HG03175 (cell line): ENCODE measurements around the gene CHTF18.

Experiments used
- ATAC-seq: cut with Tn5 transposase; IDR thresholded peaks from one replicate; pipeline ENCODE4 v1.9.1; 2021; ENCODE audit warnings: mild to moderate bottlenecking, moderate library complexity; ENCODE audit not compliant: unreplicated experiment

Gene CHTF18

DNA sequence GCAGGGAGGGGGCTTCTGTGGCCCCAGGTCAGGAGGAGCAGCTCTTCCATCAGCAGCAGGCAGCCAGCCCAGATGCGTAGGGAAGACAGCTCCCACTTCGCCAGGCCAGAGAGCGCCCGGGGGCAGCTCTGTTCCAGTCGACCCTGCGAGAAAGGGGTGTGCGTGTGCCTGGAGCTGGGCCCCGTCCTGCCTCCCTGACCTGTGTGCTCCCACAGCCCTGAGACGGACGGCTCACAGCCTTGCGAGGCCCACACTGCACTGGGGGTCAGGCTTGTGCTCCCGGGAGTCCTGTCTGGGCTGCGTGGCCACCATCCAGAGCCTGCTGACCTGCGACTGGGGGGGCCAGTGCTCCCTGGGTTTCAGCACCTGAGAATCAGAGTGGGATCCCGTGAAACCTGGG lies 28.4 kb upstream of the CHTF18 start:
- ATAC-seq, result no peak

DNA sequence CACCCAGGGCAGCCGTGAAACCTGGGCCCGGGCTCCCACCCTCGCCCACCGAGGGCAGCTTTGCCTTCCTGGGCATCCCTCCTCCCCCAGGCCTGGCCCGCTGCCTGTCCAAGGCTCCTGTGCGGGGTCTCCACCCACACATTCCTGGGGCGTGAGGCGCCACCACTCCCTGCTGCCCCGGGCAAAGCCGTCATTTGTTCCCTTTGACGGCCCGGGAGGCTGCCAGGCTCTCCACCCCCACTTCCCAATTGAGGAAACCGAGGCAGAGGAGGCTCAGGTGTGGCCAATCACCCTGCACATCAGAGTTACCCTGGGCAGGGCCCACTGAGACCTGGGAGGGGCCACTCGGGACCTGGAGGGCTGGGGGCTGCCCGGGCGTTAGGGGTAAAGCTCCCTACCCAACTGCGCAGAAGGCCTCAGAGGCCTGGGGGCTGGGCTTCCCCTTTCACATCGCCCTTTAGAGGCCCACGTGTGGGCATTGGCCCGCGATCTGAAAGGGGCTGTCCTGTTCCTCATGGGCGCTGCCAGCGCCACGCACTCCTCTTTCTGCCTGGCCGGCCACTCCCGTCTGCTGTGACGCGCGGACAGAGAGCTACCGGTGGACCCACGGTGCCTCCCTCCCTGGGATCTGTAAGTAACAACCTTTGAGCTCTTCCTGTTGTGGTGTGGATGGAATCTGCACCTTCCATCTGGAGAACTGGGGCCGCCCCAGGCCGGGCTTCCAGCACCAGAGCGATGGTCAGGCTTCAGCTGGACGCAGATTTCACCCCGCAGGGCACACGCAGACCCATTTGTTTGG lies 27.7 kb upstream of the CHTF18 start, which contains the start of gene MSLN:
TSS of gene MSLN (plus strand) at position 190 of the 799 bp plus-strand sequence. CDS start 1,947 bp downstream, outside the sequence.
- no peak for ATAC-seq

DNA sequence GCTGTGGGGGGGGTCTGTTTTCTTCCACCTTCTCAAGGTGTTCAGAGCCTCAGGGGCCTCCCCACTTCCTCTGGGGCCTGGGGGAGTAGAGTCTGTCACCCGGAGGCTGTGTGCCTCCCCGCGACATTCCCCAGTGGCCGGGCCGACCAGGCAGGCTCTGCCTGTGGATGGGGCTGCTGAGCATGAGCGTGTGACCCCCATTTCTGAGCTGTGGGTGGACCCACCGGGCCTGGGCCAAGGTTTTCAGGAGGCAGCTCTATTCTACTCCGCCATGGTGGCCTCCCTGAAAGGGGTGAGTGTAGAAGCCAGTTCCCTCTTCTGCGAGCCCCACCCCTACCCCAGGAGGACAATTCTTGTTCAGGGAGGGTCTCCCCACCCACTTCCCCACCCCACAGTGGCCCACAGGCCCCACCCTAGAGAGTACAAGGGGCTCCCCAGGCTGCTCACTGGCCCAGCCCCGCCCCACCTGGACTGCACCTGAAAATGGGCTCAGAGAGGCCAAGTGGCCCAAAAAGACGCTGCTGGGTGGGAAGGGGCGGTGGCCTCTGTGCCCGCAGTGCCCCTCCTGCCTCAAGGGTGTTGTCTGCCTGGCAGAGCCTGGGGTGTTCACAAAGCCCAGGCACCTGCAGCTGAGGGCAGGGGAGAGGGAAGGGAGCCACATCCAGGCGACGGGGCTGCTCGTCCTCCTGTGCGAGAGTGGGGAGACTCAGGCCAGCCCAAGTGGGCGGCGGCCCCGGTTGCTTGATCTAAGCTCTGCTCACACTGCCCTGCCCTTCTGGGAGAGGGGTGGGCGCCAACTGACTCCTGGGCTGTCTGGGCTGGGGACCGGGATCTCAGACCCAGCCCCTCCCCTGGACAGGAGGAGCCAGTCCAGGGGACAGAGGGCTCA lies 26.6 kb upstream of the CHTF18 start:
- no peak for ATAC-seq

DNA sequence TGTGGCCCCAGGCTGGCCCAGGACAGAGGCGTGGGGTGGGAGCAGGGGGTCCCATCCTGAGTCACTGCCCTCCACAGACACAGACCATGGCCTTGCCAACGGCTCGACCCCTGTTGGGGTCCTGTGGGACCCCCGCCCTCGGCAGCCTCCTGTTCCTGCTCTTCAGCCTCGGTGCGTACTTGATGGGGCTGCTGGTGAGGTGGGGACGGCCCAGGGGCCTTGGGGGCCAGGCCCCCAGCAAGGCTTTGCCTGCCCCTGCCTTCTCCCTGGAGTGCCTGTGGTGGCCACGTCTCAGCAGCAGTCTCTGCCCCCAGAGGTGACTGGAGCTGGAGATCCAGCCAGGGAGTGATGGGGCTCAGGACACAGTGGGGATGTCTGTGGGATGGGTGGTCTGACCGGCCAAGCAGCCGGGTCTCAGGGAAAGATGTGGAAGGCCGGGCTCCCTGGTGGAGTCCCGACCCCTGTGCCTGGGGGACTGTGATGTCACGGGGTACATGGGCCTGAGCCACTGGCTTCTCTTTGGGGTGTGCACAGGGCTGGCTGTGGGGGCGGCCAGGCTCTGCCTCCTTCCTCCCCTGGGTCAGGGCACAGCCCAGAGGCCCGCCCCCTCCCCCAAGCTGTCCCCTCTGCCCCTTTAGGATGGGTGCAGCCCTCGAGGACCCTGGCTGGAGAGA lies 25.7 kb upstream of the CHTF18 start:
- ATAC-seq, result no peak

DNA sequence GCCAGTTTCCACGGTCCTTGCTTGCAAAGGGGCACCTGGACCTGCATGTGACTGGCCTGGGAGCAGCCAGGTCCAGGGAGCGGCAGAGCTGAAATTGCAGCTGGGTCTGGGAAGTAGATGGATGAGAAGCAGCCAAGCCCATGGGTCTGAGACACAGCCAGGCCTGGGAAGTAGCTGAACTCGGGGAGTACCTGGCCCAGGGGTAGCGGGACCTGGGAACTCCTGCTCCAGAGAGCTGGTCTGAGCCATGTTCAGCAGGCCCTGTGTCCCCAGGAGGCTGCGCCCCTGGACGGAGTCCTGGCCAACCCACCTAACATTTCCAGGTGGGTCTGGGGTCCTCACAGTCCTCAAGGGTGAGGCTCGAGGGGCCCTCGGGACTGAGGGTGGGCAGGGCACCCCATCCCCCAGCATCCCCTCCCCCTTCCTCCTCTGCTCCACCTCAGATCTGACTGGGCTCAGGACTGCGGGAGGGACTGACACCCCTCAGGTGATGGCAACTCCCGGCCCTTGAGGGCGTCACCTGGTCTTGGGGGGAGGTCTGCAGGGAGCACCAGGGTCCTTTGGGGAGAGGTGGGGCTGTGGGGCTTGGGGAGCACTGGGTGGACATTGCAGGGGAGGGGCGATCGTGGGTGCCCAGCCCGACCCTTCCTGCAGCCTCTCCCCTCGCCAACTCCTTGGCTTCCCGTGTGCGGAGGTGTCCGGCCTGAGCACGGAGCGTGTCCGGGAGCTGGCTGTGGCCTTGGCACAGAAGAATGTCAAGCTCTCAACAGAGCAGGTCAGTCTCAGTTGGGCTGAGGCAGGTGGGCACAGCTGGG lies 24.8 kb upstream of the CHTF18 start:
- ATAC-seq, result no peak

DNA sequence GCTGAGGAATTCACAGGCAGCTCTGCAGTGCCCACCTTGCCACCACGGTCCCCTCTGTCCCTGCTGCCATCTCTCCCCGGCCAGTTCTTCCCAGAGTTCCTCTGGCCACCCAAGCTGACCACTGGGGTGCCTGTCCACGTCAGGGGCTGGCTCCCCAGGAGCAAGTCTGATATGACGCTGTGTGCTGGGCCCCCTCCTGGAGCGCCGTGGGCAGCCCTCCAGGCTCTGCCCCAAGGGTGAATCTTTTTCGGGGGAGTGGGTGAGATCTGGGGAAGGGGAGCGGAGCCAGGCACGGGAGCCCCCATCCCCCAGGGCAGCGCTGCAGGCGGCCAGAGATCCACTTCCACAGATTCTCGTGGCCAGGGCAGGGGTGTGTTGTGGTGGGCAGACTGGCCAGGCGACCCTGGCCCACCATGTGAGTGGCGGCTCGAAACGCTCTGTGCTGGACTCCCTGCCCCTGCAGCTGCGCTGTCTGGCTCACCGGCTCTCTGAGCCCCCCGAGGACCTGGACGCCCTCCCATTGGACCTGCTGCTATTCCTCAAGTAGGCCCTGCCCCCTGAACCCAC lies 24.2 kb upstream of the CHTF18 start:
- ATAC-seq, result no peak

DNA sequence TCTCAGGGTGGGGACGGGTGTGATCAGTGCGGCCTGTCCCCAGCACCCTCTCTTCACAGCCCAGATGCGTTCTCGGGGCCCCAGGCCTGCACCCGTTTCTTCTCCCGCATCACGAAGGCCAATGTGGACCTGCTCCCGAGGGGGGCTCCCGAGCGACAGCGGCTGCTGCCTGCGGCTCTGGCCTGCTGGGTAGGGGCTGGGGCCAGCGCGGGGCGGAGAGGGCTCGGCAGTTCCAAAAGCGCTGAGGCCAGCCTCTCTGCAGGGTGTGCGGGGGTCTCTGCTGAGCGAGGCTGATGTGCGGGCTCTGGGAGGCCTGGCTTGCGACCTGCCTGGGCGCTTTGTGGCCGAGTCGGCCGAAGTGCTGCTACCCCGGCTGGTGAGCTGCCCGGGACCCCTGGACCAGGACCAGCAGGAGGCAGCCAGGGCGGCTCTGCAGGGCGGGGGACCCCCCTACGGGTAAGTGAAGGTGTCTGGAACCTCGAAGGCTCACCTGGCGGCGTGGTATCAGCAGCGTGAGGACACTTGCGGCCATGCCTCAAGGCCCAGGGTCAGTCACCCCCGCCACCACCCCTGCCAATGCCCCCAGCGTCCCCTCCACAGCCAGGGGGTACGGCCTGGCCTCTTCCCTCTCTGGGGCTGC lies 23.5 kb upstream of the CHTF18 start:
- no peak for ATAC-seq

DNA sequence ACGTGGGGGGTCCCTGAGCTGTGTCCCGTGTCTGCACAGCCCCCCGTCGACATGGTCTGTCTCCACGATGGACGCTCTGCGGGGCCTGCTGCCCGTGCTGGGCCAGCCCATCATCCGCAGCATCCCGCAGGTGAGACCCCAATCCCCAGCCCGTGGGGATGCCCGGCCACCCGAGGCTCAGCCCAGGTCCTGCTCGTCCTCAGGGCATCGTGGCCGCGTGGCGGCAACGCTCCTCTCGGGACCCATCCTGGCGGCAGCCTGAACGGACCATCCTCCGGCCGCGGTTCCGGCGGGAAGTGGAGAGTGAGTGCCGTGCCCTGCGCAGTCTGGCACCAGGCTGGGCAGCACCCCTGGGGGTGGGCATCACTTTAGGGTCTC lies 22.9 kb upstream of the CHTF18 start:
- ATAC-seq, result no peak

DNA sequence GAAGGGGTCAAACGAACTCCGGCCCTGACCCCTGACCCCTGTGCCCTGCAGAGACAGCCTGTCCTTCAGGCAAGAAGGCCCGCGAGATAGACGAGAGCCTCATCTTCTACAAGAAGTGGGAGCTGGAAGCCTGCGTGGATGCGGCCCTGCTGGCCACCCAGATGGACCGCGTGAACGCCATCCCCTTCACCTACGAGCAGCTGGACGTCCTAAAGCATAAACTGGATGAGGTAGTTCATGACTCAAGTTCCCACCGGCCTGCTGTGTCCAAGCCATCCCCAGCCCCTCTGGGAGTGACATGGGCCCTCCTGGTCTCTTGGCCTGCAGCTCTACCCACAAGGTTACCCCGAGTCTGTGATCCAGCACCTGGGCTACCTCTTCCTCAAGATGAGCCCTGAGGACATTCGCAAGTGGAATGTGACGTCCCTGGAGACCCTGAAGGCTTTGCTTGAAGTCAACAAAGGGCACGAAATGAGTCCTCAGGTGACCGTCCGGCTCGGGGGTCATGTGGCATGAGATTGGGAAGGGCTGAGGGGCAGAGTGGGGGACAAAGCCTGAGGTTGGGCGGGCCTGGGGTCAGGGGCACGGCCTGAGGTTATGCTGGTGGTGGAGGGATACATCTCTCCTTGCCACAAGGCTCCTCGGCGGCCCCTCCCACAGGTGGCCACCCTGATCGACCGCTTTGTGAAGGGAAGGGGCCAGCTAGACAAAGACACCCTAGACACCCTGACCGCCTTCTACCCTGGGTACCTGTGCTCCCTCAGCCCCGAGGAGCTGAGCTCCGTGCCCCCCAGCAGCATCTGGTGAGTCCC lies 22.2 kb upstream of the CHTF18 start:
- no peak for ATAC-seq

DNA sequence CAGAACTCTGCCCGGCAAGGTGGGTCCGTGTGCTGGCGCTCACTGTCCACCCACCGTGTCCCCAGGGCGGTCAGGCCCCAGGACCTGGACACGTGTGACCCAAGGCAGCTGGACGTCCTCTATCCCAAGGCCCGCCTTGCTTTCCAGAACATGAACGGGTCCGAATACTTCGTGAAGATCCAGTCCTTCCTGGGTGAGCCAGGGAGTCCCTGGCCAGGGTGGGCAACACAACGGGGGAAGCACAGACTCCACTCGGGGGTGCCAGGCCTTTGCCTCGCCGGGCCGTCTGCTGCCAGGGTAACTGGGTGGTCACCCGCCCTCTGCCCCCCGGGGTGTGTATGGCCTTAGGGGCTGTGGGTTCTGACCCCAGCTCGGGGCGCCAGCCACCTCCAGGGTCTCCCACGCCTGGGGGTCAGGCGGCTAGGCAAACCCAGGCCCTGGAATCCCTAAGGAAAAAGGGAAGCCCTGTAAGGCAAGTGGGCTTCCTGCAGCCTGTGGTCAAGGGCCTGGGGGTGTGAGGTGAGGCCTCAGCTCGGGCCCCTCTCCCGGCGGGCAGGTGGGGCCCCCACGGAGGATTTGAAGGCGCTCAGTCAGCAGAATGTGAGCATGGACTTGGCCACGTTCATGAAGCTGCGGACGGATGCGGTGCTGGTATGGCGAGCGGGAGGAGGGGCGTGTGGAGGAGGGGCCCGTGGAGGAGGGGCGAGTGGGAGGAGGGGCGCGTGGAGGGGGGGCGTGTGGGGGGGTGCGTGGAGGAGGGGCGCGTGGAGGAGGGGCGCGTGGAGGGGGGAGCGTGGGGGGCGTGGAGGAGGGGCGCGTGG lies 21.4 kb upstream of the CHTF18 start:
- no peak for ATAC-seq

DNA sequence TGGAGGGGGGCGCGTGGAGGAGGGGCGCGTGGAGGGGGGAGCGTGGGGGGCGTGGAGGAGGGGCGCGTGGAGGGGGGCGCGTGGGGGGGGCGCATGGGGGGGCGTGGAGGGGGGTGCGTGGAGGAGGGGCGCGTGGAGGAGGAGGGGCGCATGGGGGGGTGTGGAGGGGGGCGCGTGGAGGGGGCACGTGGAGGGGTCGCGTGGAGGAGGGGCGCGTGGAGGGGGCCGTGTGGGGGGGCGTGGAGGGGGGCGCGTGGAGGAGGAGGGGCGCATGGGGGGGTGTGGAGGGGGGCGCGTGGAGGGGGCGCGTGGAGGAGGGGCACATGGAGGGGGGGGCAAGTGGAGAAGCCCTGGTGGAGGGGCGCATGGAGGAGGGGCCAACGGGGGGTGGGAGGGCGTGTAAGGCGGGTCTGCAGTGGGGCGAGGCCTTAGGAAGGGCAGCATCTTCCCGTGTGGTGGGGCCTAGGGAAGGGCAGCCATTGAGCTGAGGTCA lies 20.6 kb upstream of the CHTF18 start:
- ATAC-seq, result no peak

DNA sequence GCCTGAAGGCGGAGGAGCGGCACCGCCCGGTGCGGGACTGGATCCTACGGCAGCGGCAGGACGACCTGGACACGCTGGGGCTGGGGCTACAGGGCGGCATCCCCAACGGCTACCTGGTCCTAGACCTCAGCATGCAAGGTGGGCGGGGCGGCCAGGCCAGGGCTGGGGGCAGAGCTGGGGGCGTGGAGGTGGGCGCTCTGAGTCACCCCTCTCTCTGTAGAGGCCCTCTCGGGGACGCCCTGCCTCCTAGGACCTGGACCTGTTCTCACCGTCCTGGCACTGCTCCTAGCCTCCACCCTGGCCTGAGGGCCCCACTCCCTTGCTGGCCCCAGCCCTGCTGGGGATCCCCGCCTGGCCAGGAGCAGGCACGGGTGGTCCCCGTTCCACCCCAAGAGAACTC lies 20.0 kb upstream of the CHTF18 start:
- ATAC-seq, result no peak

DNA sequence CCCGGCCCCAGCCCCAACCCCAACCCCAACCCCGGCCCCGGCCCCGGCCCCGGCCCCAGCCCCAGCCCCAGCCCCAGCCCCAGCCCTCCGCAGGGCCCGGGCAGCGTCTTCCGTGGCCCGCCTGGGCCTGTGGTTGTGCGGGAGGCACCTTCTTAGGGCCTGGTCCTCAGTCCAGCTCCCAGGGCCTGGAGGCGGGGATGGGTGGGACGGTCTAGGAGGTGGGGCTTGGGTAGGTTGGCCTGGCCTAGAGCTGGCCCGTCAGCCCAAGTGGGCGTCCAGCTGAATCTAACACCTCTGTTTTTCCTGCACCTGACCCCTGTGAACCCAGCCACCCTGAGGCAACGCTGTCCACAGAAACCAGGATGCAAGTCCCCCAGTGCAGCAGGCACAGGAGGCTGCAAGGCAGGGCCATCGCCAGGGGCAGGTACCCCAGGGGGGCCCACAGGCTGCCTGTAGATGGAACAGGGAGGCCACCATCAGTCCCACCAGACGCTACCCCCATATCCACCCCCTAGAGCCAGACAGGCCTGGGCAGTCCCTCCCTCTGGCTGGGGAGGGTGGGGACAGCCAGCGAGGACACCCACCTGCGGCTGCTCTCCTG lies 19.1 kb upstream of the CHTF18 start:
- no peak for ATAC-seq

DNA sequence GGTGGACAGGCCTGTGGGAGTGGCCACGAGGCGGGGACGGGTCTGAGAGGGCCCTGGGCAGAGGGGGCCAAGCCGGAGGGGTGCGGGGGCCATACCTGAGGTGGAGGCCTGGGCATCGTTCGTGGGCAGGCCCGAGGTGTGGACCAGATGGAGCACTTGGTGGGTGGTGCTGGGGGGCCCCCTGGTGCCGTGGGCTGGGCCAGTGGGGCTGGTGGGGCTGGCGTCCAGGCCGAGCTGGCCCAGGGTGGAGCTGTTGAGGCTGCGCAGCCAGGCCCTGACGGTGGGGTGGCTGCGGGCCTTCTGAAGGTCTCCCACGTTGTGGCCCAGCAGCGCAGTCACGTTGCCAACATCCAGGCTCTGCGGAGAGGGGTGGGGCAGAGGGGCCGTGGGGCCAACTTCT lies 18.5 kb upstream of the CHTF18 start:
- no peak for ATAC-seq

DNA sequence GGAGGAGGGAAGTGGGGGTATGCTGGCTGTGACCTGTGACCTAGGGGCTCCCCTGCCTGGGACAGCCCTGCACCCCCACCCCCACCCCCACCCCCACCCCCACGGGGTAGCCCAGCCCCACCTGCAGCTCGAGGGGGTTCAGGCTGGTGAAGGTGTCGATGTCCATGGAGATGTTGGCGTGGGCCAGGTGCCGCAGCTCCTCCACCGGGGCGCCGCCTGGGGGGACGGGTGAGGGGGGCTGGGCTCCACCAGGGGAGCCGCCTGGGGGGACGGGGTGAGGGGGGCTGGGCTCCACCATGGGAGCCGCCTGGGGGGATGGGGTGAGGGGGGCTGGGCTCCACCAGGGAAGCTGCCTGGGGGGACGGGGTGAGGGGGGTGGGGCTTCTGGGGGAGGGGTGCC lies 18.0 kb upstream of the CHTF18 start:
- no peak for ATAC-seq

DNA sequence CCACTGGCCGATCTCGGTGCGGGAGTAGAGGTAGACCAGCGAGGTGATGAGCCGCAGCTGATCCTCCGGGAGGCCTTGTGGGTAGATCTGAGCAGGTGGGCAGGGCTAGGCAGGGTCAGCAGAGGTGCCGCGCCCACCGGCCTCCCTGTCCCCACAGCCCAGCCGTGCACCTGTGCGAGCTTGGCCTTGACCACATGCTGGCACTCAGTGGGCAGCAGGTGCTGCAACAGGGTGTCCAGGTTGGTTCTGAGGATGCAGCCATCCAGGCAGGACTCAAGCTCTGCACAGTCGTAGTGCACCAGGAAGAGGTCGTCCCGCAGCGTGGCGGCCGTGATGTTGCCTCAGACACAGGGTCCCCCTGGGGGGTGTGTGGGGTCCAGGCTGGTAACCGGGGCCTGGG lies 15.5 kb upstream of the CHTF18 start:
- ATAC-seq, result no peak
